SK-N-SH (cell line): ENCODE results near the gene MIA.

ENCODE experiments used
- ELF1 ChIP-seq: IDR thresholded peaks from 2 replicates; pipeline ENCODE4 v1.4.0; 2012
- EP300 ChIP-seq, 2 experiments: IDR thresholded peaks; 2 replicates each; pipeline versions ENCODE4 v1.4.0 to v1.6.1; 2012; ENCODE audit warnings: borderline replicate concordance in 1 of 2, low read depth in 1 of 2, low read length in 1 of 2
- FOSL2 ChIP-seq: IDR thresholded peaks from 2 replicates; pipeline ENCODE4 v1.4.0; 2012; ENCODE audit warnings: low read depth, mild to moderate bottlenecking, moderate library complexity, borderline replicate concordance
- JUND ChIP-seq: IDR thresholded peaks from 2 replicates; pipeline ENCODE4 v1.4.0; 2012
- NFIC ChIP-seq: IDR thresholded peaks from 2 replicates; pipeline ENCODE4 v1.4.0; 2012; ENCODE audit warnings: borderline replicate concordance
- RCOR1 ChIP-seq: fragments of 150-350 bp; IDR thresholded peaks from 2 replicates; pipeline ENCODE4 v1.6.1; 2017; ENCODE audit warnings: antibody characterized with exemption, low read length
- RXRA ChIP-seq: IDR thresholded peaks from 2 replicates; pipeline ENCODE4 v1.4.0; 2012; ENCODE audit warnings: low read depth, mild to moderate bottlenecking, borderline replicate concordance
- SMC3 ChIP-seq: IDR thresholded peaks from 2 replicates; pipeline ENCODE4 v1.6.1; 2012; ENCODE audit warnings: low read depth, low read length, improper control_type of control experiment
- TEAD4 ChIP-seq: IDR thresholded peaks from 2 replicates; pipeline ENCODE4 v1.4.0; 2012; ENCODE audit warnings: mild to moderate bottlenecking, borderline replicate concordance; ENCODE audit not compliant: insufficient read depth
- TF ChIP-seq, protein P1 (sequence below): fragments of 200-600 bp; sonication (generic); IDR thresholded peaks from 2 replicates; pipeline ENCODE4 v1.6.1; 2017; ENCODE audit warnings: antibody characterized with exemption, mild to moderate bottlenecking, moderate library complexity
- TF ChIP-seq, protein P2 (sequence below): IDR thresholded peaks from 2 replicates; pipeline ENCODE4 v1.4.0; 2012; ENCODE audit warnings: low read depth, borderline replicate concordance

DNA sequence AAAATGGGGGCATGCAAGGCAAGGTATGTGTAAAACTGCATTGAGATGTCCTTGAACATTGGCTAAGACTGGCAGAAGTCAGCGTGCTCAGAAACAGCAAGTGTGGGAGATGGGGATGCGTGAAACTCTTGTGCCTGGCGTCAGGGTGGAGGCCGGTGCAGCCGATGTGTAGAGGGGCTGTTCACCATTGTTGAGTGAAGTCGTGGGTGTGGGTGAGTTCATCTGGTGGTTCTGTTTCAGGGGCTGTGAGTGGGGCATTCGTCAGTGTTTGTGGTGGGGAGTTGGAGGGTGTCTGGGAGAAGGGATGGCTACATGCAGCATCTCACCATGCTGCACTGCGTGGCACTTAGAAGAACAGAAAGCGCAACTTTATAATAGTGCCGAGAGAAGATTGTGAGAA is 11.4 kb upstream of the MIA start:
- TF ChIP-seq SMC3: no peak
- TF ChIP-seq, protein P1, sequence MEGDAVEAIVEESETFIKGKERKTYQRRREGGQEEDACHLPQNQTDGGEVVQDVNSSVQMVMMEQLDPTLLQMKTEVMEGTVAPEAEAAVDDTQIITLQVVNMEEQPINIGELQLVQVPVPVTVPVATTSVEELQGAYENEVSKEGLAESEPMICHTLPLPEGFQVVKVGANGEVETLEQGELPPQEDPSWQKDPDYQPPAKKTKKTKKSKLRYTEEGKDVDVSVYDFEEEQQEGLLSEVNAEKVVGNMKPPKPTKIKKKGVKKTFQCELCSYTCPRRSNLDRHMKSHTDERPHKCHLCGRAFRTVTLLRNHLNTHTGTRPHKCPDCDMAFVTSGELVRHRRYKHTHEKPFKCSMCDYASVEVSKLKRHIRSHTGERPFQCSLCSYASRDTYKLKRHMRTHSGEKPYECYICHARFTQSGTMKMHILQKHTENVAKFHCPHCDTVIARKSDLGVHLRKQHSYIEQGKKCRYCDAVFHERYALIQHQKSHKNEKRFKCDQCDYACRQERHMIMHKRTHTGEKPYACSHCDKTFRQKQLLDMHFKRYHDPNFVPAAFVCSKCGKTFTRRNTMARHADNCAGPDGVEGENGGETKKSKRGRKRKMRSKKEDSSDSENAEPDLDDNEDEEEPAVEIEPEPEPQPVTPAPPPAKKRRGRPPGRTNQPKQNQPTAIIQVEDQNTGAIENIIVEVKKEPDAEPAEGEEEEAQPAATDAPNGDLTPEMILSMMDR: no peak
- no peak for TF ChIP-seq ELF1
- TF ChIP-seq TEAD4: no peak
- TF ChIP-seq, protein P2, sequence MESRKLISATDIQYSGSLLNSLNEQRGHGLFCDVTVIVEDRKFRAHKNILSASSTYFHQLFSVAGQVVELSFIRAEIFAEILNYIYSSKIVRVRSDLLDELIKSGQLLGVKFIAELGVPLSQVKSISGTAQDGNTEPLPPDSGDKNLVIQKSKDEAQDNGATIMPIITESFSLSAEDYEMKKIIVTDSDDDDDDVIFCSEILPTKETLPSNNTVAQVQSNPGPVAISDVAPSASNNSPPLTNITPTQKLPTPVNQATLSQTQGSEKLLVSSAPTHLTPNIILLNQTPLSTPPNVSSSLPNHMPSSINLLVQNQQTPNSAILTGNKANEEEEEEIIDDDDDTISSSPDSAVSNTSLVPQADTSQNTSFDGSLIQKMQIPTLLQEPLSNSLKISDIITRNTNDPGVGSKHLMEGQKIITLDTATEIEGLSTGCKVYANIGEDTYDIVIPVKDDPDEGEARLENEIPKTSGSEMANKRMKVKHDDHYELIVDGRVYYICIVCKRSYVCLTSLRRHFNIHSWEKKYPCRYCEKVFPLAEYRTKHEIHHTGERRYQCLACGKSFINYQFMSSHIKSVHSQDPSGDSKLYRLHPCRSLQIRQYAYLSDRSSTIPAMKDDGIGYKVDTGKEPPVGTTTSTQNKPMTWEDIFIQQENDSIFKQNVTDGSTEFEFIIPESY: no peak
- TF ChIP-seq RCOR1: no peak
- TF ChIP-seq RXRA: no peak
- TF ChIP-seq FOSL2: no peak
- no peak for TF ChIP-seq JUND
- TF ChIP-seq NFIC: no peak
- no peak for TF ChIP-seq EP300 (IDR thresholded peaks at IDR 0.05; ENCODE audit: borderline replicate concordance in 1 of 2, low read depth in 1 of 2, low read length in 1 of 2)
